MM.1S (cell line): Measurements from ENCODE around the gene GRIN1.

Source experiments
- DNase-seq: peaks from one replicate; pipeline ENCODE4 v3.0.0-alpha.2; 2015
- H2AFZ ChIP-seq: fragments of 300-600 bp; sonication (generic); 2 replicates; pipeline ENCODE4 v1.6.0; 2016; ENCODE audit warnings: antibody characterized with exemption, low read length
- H3F3A ChIP-seq: fragments of 300-600 bp; sonication (generic); 2 replicates; pipeline ENCODE4 v1.6.1; 2016; ENCODE audit warnings: mild to moderate bottlenecking, antibody characterized with exemption, low read length, moderate library complexity, mixed read lengths; ENCODE audit not compliant: insufficient read depth
- H3K27ac ChIP-seq: fragments of 300-600 bp; sonication (generic); 2 replicates; pipeline ENCODE4 v1.5.1; 2016; ENCODE audit warnings: mild to moderate bottlenecking, low read length
- H3K27me3 ChIP-seq: fragments of 300-600 bp; sonication (generic); replicated peaks from 2 replicates; pipeline ENCODE4 v1.6.0; 2016; ENCODE audit warnings: low read length; ENCODE audit not compliant: insufficient read depth
- H3K36me3 ChIP-seq: fragments of 300-600 bp; sonication (generic); replicated peaks from 2 replicates; pipeline ENCODE4 v1.6.1; 2016; ENCODE audit warnings: mild to moderate bottlenecking, low read length, mixed read lengths; ENCODE audit not compliant: insufficient read depth
- H3K4me1 ChIP-seq: fragments of 300-600 bp; sonication (generic); 2 replicates; pipeline ENCODE4 v1.6.1; 2016; ENCODE audit warnings: low read length, mixed read lengths
- H3K4me2 ChIP-seq: fragments of 300-600 bp; sonication (generic); 2 replicates; pipeline ENCODE4 v1.6.0; 2016; ENCODE audit warnings: low read depth, low read length
- H3K4me3 ChIP-seq: fragments of 300-600 bp; sonication (generic); 2 replicates; pipeline ENCODE4 v1.5.1; 2016; ENCODE audit warnings: low read length, mixed read lengths
- H3K79me2 ChIP-seq: fragments of 300-600 bp; sonication (generic); 2 replicates; pipeline ENCODE4 v1.6.1; 2016; ENCODE audit warnings: mixed run types, low read length, mixed read lengths
- H3K9ac ChIP-seq: fragments of 300-600 bp; sonication (generic); 2 replicates; pipeline ENCODE4 v1.6.1; 2016; ENCODE audit warnings: low read length, mixed read lengths
- H3K9me2 ChIP-seq: fragments of 300-600 bp; sonication (generic); replicated peaks from 2 replicates; pipeline ENCODE4 v1.6.1; 2016; ENCODE audit warnings: mild to moderate bottlenecking, low read length, mixed read lengths; ENCODE audit not compliant: insufficient read depth
- H3K9me3 ChIP-seq: fragments of 300-600 bp; sonication (generic); replicated peaks from 2 replicates; pipeline ENCODE4 v1.6.1; 2016; ENCODE audit warnings: mild to moderate bottlenecking, low read length, mixed read lengths; ENCODE audit not compliant: insufficient read depth
- H4K20me1 ChIP-seq: fragments of 300-600 bp; sonication (generic); 2 replicates; pipeline ENCODE4 v1.6.1; 2016; ENCODE audit warnings: mild to moderate bottlenecking, low read length, moderate library complexity, mixed read lengths; ENCODE audit not compliant: insufficient read depth
- CTCF ChIP-seq: fragments of 300-600 bp; sonication (generic); IDR thresholded peaks from 2 replicates; pipeline ENCODE4 v1.5.1; 2016; ENCODE audit warnings: antibody characterized with exemption, low read length, mixed read lengths
- EZH2 ChIP-seq: fragments of 300-600 bp; sonication (generic); optimal IDR thresholded peaks from 2 replicates; pipeline ENCODE3; 2017; ENCODE audit warnings: low read depth, mild to moderate bottlenecking, antibody characterized with exemption, low read length, mixed read lengths
- EZH2phosphoT487 ChIP-seq: fragments of 300-600 bp; sonication (generic); IDR thresholded peaks from 2 replicates; pipeline ENCODE4 v1.6.1; 2018; ENCODE audit warnings: antibody characterized with exemption, low read length

GRIN1 gene

GRCh38 chr9:137211532-137211931 lies 72.6 kb downstream of the GRIN1 start:
- no peaks in the 10 kb centered on the region for H3K36me3 ChIP-seq

GRCh38 chr9:137212520-137212919 lies 73.6 kb downstream of the GRIN1 start:
- no peaks in the 10 kb centered on the region for H3F3A ChIP-seq
- DNase-seq: no peak
- H3K4me1 ChIP-seq: no peaks in the 10 kb centered on the region
- no peaks in the 10 kb centered on the region for H3K36me3 ChIP-seq
- H3K79me2 ChIP-seq: peaks cover 1% of the 10 kb centered on the region; the same call in 1 of the 2 replicates
- no peaks in the 10 kb centered on the region for H3K9me2 ChIP-seq
- no peak overlapping the region for H2AFZ ChIP-seq
- no peak overlapping the region for H3K27ac ChIP-seq
- no peak overlapping the region for H3K9ac ChIP-seq
- no peaks in the 10 kb centered on the region for H3K9me3 ChIP-seq
- H3K4me3 ChIP-seq: no peak overlapping the region
- H3K4me2 ChIP-seq: no peak overlapping the region
- no peak for TF ChIP-seq EZH2phosphoT487
- no peaks in the 10 kb centered on the region for H4K20me1 ChIP-seq
- H3K27me3 ChIP-seq: no peaks in the 10 kb centered on the region

More at GRCh38 chr9:137211532-137211931, 72.6 kb downstream of the GRIN1 start:
- DNase-seq: no peak
- Histone ChIP-seq H3F3A (no peaks in the 10 kb centered on the region), H3K4me2 (no peak overlapping the region), H3K27ac (no peak overlapping the region), H3K4me1 (peaks cover 5% of the 10 kb centered on the region), H3K9me3 (no peaks in the 10 kb centered on the region), H3K27me3 (no peaks in the 10 kb centered on the region), H4K20me1 (no peaks in the 10 kb centered on the region), H3K79me2 (peaks cover 11% of the 10 kb centered on the region), H3K9ac (no peak overlapping the region), H3K9me2 (no peaks in the 10 kb centered on the region), H3K4me3 (no peak overlapping the region), H2AFZ (no peak overlapping the region)
- TF ChIP-seq CTCF (no peak), EZH2phosphoT487 (no peak), EZH2 (no peak)

DNA sequence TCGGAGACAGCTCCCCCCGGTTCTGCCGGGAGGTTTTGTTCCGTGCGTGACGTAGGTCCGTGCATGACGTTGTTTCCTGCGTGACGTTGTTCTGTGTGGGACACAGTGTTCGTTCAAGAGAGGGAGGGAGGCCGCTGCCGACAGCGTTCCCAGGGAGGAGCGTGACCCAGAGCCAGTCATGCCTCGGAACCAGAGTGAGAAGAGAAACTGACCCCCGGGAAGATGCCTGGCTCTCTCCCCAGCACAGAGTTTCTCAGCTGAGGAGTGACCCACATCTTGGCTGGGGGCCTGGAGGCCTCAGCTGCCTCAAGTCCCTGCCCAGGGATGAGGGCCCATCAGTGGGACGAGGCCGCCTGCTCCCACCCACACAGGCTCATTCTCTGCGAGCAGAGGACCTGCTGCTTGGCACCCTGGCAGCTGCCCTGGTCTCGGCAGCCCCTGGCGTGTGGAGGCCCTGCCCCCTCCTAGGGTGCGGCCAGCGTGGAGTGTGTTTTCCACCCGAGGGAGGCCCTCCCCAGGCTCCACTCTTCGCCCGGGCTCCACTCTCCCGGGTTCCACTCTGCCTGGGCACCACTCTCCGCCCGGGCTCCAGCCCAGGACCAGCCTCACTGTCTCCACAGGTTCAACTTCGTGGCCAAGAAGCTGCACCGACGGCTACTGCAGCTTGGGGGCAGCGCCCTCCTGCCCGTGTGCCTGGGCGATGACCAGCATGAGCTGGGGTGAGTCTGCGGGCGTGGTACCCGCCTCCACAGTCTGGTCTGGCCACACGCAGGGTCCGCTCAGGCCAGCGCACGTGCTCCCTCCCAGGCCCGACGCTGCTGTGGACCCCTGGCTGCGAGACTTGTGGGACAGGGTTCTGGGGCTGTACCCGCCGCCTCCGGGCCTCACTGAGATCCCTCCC lies 74.5 kb downstream of the GRIN1 start:
- H4K20me1 ChIP-seq: no peaks in the 10 kb centered on the region
- no peaks in the 10 kb centered on the region for H3K27me3 ChIP-seq
- no peaks in the 10 kb centered on the region for H3K4me1 ChIP-seq
- H3K9ac ChIP-seq: no peak overlapping the region
- no peak overlapping the region for H3K27ac ChIP-seq
- DNase-seq: no peak
- no peaks in the 10 kb centered on the region for H3K79me2 ChIP-seq
- H3K36me3 ChIP-seq: no peaks in the 10 kb centered on the region
- H3K9me2 ChIP-seq: no peaks in the 10 kb centered on the region
- no peak for TF ChIP-seq CTCF
- TF ChIP-seq EZH2: no peak
- TF ChIP-seq EZH2phosphoT487: no peak
- no peak overlapping the region for H3K4me3 ChIP-seq
- no peak overlapping the region for H2AFZ ChIP-seq
- no peaks in the 10 kb centered on the region for H3F3A ChIP-seq
- no peak overlapping the region for H3K4me2 ChIP-seq
- H3K9me3 ChIP-seq: no peaks in the 10 kb centered on the region

- Histone ChIP-seq H4K20me1 (no peaks in the 10 kb centered on the region), H3K4me1 (no peaks in the 10 kb centered on the region), H3K27me3 (no peaks in the 10 kb centered on the region), H3K4me2 (no peak overlapping the region), H3K79me2 (no peaks in the 10 kb centered on the region), H3K4me3 (no peak overlapping the region), H2AFZ (no peak overlapping the region), H3K27ac (no peak overlapping the region), H3K9me2 (no peaks in the 10 kb centered on the region), H3F3A (no peaks in the 10 kb centered on the region), H3K36me3 (no peaks in the 10 kb centered on the region), H3K9ac (no peak overlapping the region), H3K9me3 (no peaks in the 10 kb centered on the region)
- no peak for DNase-seq
- TF ChIP-seq CTCF (no peak), EZH2 (no peak), EZH2phosphoT487 (no peak)
Observed at GRCh38 chr9:137214620-137215019, 75.7 kb downstream of the GRIN1 start.
